ENCODE data around the gene TMBIM1.

Gene TMBIM1

GRCh38 chr2:218272531-218273212 is 19.6 kb downstream of the TMBIM1 start:
- peak; percentile 91 for DNase-seq (ENCODE audit: low read depth, low spot score)

DNA sequence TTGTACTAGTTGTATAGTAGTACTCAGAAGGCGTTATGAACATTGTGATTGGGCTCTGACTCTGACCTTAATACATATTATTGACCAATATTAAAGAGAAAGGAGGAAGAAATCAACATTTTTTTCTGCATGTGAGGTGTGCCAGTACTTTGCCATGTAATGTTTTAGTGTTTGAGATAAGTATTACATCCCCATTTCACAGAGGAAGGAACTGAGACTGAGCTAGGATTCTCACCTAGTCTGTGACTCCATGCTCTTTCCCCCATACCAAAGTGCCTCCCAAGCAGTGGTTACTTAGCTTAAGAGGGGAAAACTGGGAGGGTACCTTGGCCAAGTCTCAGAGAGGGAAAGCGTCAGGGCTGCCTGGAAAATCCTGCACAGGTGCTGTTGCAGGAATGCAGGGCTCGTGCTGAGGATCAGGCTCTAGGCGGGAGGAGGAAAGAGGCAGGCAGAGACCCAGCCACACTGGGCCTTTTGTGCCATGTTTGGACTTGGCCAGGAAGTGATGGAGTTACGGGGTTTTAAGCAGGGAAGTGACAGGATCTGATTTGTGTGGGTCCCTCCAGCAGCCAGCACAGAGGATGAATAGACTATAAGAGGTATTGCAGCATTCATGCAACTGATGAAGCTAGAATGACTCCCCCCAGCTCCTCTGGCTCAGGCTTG is 20.3 kb downstream of the TMBIM1 start:
- no peak for DNase-seq (ENCODE audit: low read depth, low spot score)

DNA sequence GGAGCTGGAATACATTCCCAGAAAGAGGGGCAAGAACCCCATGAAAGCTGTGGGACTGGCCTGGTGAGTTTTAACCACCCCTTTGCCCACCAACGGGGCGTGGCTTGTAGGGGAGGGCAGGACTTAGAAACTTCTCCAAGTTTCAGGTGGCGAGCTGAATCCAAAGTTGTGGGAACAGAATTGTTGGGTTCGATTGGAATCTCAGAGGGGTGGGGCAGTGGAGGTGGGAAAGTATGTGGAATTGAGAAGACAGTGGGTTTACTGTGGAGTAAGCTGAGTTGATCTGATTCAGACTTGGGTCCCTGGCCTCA is 20.9 kb downstream of the TMBIM1 start:
- no peak for DNase-seq (ENCODE audit: low read depth, low spot score)

DNA sequence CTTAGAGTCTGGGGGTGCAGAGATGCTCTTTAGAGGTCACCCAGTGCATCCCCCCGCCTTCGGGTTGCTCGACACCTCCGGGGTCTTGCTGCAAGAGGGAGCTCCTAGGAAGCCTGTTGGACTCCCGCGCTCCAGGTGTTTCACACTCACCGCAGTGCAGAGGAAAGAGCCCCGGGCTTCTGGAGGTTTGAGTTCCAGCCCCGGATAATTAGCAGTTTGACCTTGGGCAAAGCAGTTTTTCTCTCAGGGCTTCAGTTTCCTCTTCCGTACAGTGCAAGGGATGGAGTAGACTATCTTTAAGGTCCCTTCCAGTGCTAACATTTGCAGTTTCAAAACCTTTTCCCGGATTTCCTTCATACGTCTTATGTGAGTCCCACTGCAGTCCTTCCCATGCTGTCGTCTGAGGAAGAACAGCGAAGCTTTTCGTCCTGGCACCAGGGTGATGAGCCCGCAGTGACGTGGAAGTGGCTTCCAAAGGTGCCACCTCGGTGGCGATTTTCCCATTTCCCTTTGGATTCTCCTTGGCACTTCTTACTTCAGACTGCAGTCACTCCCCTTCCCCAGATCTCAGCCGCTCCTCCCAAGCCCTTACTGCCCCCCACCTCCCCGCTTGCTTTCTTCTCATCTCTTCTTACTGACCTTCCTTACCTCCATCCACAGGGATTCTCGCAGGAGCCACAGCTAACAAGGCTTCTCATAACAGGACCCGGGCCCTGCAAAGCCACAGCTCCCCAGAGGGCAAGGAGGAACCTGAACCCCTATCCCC is 21.4 kb downstream of the TMBIM1 start:
- DNase-seq (ENCODE audit: low read depth, low spot score) = no peak

- DNase-seq (ENCODE audit: low read depth, low spot score) = peak; percentile 100
Measured at GRCh38 chr2:218269900-218270720, 22.2 kb downstream of the TMBIM1 start, which contains the start of the genes AAMP and PNKD. Gene AAMP (minus strand): TSS chr2:218270137. CDS start chr2:218270086, 51 bp downstream. Gene PNKD (plus strand): TSS chr2:218270519. CDS start chr2:218270536, 17 bp downstream.

GRCh38 chr2:218267259-218267658 is 25.0 kb downstream of the TMBIM1 start:
- DNase-seq (ENCODE audit: low read depth, low spot score) = no peak

GRCh38 chr2:218266316-218266979 is 25.9 kb downstream of the TMBIM1 start:
- DNase-seq (ENCODE audit: low read depth, low spot score) = no peak

- no peak for DNase-seq (ENCODE audit: low read depth, low spot score)
Measured at GRCh38 chr2:218265626-218266025, 26.7 kb downstream of the TMBIM1 start.

GRCh38 chr2:218264773-218265561 is 27.3 kb downstream of the TMBIM1 start:
- no peak for DNase-seq (ENCODE audit: low read depth, low spot score)

DNA sequence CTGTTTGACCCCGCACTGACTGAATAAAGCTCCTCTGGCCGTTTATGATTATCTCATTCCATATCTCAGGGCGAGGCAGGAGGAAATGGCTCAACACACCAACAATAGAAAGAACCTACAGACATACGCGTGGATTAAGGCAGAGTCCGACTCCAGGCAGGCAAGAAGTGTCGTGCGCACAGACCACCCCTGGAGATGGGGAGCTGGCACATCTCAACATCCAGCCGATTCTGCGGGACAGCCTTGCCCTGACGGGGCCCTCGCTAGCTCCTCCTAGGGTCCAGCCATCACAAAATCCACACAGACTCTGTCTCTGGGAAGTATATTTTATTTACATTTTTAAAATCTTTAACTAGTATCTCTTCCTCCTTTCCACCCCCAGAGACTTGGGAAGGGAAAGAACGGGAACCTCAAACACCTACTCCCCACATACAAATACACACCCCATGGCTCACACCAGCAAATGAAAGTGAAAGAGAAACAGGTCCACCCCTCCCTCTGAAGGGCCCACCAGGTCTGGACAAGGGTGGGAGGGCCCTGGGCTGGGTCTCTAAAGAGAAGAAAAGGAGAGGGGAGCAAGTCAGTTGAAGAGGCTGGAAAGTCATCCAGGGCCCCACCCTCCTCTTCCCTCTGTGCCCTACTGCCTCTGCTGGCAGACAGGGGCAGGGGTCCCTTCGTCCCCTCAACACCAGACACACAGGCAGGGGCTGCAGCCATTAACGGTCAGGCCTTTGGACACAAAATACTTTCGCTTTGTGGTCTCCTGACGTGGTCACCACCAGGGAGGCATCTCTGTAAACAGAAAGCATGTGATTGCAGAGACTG is 28.3 kb downstream of the TMBIM1 start:
- no peak for DNase-seq (ENCODE audit: low read depth, low spot score)

DNA sequence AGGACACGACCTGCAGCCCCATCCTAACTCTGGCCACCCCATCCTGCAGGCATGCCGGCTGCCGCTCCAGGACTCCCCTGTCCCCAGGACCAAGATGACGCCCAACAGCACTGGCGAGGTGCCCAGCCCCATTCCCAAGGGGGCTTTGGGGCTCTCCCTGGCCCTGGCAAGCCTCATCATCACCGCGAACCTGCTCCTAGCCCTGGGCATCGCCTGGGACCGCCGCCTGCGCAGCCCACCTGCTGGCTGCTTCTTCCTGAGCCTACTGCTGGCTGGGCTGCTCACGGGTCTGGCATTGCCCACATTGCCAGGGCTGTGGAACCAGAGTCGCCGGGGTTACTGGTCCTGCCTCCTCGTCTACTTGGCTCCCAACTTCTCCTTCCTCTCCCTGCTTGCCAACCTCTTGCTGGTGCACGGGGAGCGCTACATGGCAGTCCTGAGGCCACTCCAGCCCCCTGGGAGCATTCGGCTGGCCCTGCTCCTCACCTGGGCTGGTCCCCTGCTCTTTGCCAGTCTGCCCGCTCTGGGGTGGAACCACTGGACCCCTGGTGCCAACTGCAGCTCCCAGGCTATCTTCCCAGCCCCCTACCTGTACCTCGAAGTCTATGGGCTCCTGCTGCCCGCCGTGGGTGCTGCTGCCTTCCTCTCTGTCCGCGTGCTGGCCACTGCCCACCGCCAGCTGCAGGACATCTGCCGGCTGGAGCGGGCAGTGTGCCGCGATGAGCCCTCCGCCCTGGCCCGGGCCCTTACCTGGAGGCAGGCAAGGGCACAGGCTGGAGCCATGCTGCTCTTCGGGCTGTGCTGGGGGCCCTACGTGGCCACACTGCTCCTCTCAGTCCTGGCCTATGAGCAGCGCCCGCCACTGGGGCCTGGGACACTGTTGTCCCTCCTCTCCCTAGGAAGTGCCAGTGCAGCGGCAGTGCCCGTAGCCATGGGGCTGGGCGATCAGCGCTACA is 29.4 kb downstream of the TMBIM1 start:
- no peak for DNase-seq (ENCODE audit: low read depth, low spot score)

DNA sequence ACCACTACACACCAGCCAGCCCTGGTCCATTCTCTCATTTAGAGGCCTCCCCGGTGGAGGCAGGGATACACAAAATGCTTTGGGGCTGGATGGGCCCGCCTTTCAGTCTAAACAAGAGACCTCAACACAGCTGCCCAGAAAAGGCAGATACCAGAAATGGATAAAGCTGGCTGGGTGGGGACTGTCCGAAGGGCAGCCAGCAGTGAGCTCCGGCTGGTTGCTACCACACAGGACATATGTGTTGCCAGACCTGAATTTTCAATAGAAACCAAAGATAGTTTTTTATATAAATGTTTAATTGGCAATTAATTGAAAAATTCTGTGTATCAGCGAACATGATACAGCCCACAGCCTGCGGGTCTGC is 30.1 kb downstream of the TMBIM1 start:
- no peak for DNase-seq (ENCODE audit: low read depth, low spot score)

- no peak for DNase-seq (ENCODE audit: low read depth, low spot score)
Measured at GRCh38 chr2:218261423-218262236, 30.7 kb downstream of the TMBIM1 start.

- peak; percentile 36 for DNase-seq (ENCODE audit: low read depth, low spot score)
Measured at GRCh38 chr2:218260742-218261422, 31.4 kb downstream of the TMBIM1 start, which contains the start of gene GPBAR1. Gene GPBAR1 (plus strand): TSS chr2:218261015. CDS start chr2:218262725, 1,710 bp downstream.

- DNase-seq (ENCODE audit: low read depth, low spot score) = no peak
Measured at GRCh38 chr2:218260166-218260565, 32.1 kb downstream of the TMBIM1 start.

DNA sequence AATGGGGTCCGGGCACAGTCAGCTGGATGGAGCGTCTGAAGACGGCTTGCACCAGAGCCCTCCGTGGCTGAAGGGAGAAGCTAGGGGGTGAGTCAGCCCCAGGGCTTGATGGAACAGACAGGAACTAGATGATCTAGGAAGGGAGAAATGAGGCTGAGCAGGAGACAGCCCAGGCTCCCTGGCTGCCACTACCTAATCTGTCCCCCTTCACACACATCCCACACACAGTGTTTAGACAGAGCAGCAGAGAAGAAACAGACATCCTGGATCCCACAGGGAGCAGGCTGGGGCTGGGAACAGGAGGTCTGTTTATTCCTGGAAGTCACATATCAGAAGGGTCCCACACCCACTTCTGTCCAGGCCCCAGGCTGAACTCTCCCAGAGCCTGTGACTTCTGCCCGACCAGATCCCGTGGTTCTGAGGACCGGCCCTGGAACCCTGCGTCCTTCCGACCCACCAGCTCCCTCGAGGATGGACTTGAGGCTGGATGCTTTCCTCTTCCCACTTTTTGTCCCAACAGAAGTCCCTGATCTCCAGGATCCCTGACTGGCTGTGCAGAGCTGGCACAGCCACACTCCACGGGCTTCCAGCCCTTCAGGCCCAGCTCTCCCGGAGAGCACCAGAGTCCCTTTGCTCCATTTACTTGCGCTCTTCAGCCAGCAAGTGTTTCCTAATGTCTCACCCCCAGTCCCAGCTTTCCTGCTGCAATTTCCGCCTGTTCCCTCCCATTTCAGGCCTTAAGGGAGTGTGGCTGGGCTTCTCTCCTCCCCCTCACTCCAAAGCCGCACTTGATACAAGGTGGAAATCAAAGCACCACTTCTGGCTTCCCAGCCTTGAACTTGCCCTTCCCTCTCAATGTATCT is 33.0 kb downstream of the TMBIM1 start:
- DNase-seq (ENCODE audit: low read depth, low spot score) = peak; percentile 70
